SK-N-SH treated with all-trans-retinoic acid at 6 μM for 48 hours (cell line): ENCODE data around the gene PNPLA3.

Source experiments
- ATAC-seq: fragments of 200-7000 bp; cut with Tn5 transposase; 3 replicates; pipeline ENCODE4 v1.9.1; 2020; ENCODE audit warnings: mild to moderate bottlenecking, moderate library complexity
- ARNTL ChIP-seq: fragments of 450-650 bp; formaldehyde crosslinking; IDR thresholded peaks from 2 replicates; pipeline ENCODE4 v1.5.0; 2020; ENCODE audit warnings: low read depth, mild to moderate bottlenecking, moderate library complexity, borderline replicate concordance
- BACH2 ChIP-seq: fragments of 250-450 bp; sonication (Bioruptor Pico); IDR thresholded peaks from 2 replicates; pipeline ENCODE4 v1.9.0; 2021; ENCODE audit warnings: mild to moderate bottlenecking, borderline replicate concordance
- CSDC2 ChIP-seq: fragments of 250-450 bp; sonication (Bioruptor Pico); IDR thresholded peaks from 2 replicates; pipeline ENCODE4 v1.5.0; 2020; ENCODE audit warnings: mild to moderate bottlenecking, moderate library complexity
- ESRRG ChIP-seq: fragments of 250-450 bp; sonication (Bioruptor Pico); IDR thresholded peaks from 2 replicates; pipeline ENCODE4 v1.6.1; 2021; ENCODE audit warnings: mild to moderate bottlenecking
- GLIS3 ChIP-seq: fragments of 250-450 bp; sonication (Bioruptor Pico); IDR thresholded peaks from 2 replicates; pipeline ENCODE4 v1.5.0; 2020; ENCODE audit warnings: mild to moderate bottlenecking, moderate library complexity
- ISL1 ChIP-seq: fragments of 250-450 bp; sonication (Bioruptor Pico); IDR thresholded peaks from 2 replicates; pipeline ENCODE4 v2.1.2; 2022; ENCODE audit warnings: mild to moderate bottlenecking, moderate library complexity
- OSR1 ChIP-seq: fragments of 250-450 bp; sonication (Bioruptor Pico); IDR thresholded peaks from 2 replicates; pipeline ENCODE4 v1.8.0; 2022; ENCODE audit warnings: moderate library complexity, mild to moderate bottlenecking, inconsistent platforms
- PPARA ChIP-seq: fragments of 250-450 bp; sonication (Bioruptor Pico); IDR thresholded peaks from 2 replicates; pipeline ENCODE4 v1.5.0; 2020; ENCODE audit warnings: mild to moderate bottlenecking, borderline replicate concordance
- RARB ChIP-seq: fragments of 250-450 bp; sonication (Bioruptor Pico); IDR thresholded peaks from 2 replicates; pipeline ENCODE4 v1.8.0; 2021; ENCODE audit warnings: mild to moderate bottlenecking, moderate library complexity
- SNAI2 ChIP-seq: fragments of 250-450 bp; sonication (Bioruptor Pico); IDR thresholded peaks from 2 replicates; pipeline ENCODE4 v1.5.0; 2020; ENCODE audit warnings: mild to moderate bottlenecking, moderate library complexity
- TCF4 ChIP-seq: fragments of 250-450 bp; sonication (Bioruptor Pico); IDR thresholded peaks from 2 replicates; pipeline ENCODE4 v1.8.0; 2021; ENCODE audit warnings: mild to moderate bottlenecking, moderate library complexity, borderline replicate concordance
- TOX ChIP-seq: fragments of 250-450 bp; sonication (Bioruptor Pico); IDR thresholded peaks from 2 replicates; pipeline ENCODE4 v1.8.0; 2021; ENCODE audit warnings: mild to moderate bottlenecking, moderate library complexity, borderline replicate concordance
- ZC3H10 ChIP-seq: fragments of 250-450 bp; sonication (Bioruptor Pico); IDR thresholded peaks from 2 replicates; pipeline ENCODE4 v1.5.1; 2021; ENCODE audit warnings: mild to moderate bottlenecking, moderate library complexity
- ZFP3 ChIP-seq: fragments of 250-450 bp; sonication (Bioruptor Pico); IDR thresholded peaks from 2 replicates; pipeline ENCODE4 v1.5.0; 2020; ENCODE audit warnings: mild to moderate bottlenecking, moderate library complexity
- ZFP30 ChIP-seq: fragments of 450-650 bp; formaldehyde crosslinking; IDR thresholded peaks from 2 replicates; pipeline ENCODE4 v1.5.0; 2022; ENCODE audit warnings: mild to moderate bottlenecking, moderate library complexity
- ZNF565 ChIP-seq: fragments of 450-650 bp; formaldehyde crosslinking; conservative IDR thresholded peaks from 2 replicates; pipeline ENCODE4 v1.5.0; 2020; ENCODE audit warnings: low read depth, mild to moderate bottlenecking, moderate library complexity
- ZNF70 ChIP-seq: fragments of 450-650 bp; formaldehyde crosslinking; IDR thresholded peaks from 2 replicates; pipeline ENCODE4 v1.5.0; 2020; ENCODE audit warnings: mild to moderate bottlenecking, moderate library complexity
- ZNF8 ChIP-seq: fragments of 450-650 bp; formaldehyde crosslinking; IDR thresholded peaks from 2 replicates; pipeline ENCODE4 v1.5.0; 2020; ENCODE audit warnings: mild to moderate bottlenecking, moderate library complexity
- TF ChIP-seq, protein P1 (sequence below): fragments of 250-450 bp; sonication (Bioruptor Pico); IDR thresholded peaks from 2 replicates; pipeline ENCODE4 v1.5.1; 2021; ENCODE audit warnings: mild to moderate bottlenecking, moderate library complexity
- TF ChIP-seq, protein P2 (sequence below): fragments of 250-450 bp; sonication (Bioruptor Pico); IDR thresholded peaks from 2 replicates; pipeline ENCODE4 v1.5.0; 2020; ENCODE audit warnings: mild to moderate bottlenecking, moderate library complexity
- TF ChIP-seq, protein P3 (sequence below): fragments of 250-450 bp; sonication (Bioruptor Pico); IDR thresholded peaks from 2 replicates; pipeline ENCODE4 v1.5.1; 2020; ENCODE audit warnings: low read depth, mild to moderate bottlenecking, moderate library complexity
- TF ChIP-seq, protein P4 (sequence below): fragments of 250-450 bp; sonication (Bioruptor Pico); IDR thresholded peaks from 2 replicates; pipeline ENCODE4 v1.8.0; 2020; ENCODE audit warnings: mild to moderate bottlenecking, moderate library complexity, borderline replicate concordance
- TF ChIP-seq, protein P5 (sequence below): fragments of 250-450 bp; sonication (Bioruptor Pico); IDR thresholded peaks from 2 replicates; pipeline ENCODE4 v1.8.0; 2021; ENCODE audit warnings: low read depth, mild to moderate bottlenecking, moderate library complexity, borderline replicate concordance

Gene PNPLA3

DNA sequence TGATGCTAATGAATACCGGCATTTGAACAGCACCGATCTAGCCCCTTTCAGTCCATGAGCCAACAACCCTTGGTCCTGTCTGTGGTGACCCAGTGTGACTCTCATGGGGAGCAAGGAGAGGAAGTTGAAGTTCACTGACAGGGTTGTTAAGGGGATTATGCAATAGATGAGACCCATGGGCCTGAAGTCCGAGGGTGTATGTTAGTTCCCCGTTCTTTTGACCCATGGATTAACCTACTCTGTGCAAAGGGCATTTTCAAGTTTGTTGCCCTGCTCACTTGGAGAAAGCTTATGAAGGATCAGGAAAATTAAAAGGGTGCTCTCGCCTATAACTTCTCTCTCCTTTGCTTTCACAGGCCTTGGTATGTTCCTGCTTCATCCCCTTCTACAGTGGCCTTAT is 4.9 kb downstream of the PNPLA3 start:
- no peak for ATAC-seq
- TF ChIP-seq OSR1 (CRISPR knock-in tag) = no peak
- no peak for TF ChIP-seq ZFP30 (CRISPR knock-in tag)
- no peak for TF ChIP-seq RARB
- no peak for TF ChIP-seq PPARA (CRISPR knock-in tag)
- no peak for TF ChIP-seq ZNF565 (CRISPR knock-in tag)
- no peak for TF ChIP-seq ZNF8 (CRISPR knock-in tag)
- no peak for TF ChIP-seq ZNF70 (CRISPR knock-in tag)
- TF ChIP-seq, protein P1, sequence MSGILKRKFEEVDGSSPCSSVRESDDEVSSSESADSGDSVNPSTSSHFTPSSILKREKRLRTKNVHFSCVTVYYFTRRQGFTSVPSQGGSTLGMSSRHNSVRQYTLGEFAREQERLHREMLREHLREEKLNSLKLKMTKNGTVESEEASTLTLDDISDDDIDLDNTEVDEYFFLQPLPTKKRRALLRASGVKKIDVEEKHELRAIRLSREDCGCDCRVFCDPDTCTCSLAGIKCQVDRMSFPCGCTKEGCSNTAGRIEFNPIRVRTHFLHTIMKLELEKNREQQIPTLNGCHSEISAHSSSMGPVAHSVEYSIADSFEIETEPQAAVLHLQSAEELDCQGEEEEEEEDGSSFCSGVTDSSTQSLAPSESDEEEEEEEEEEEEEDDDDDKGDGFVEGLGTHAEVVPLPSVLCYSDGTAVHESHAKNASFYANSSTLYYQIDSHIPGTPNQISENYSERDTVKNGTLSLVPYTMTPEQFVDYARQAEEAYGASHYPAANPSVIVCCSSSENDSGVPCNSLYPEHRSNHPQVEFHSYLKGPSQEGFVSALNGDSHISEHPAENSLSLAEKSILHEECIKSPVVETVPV (CRISPR knock-in tag) = no peak
- no peak for TF ChIP-seq ARNTL (CRISPR knock-in tag)
- TF ChIP-seq TOX = no peak
- no peak for TF ChIP-seq GLIS3 (CRISPR knock-in tag)
- no peak for TF ChIP-seq TCF4
- no peak for TF ChIP-seq CSDC2
- no peak for TF ChIP-seq ZC3H10
- TF ChIP-seq ZFP3 (CRISPR knock-in tag) = no peak
- no peak for TF ChIP-seq SNAI2 (CRISPR knock-in tag)
- TF ChIP-seq ISL1 (CRISPR knock-in tag) = no peak
- TF ChIP-seq, protein P2, sequence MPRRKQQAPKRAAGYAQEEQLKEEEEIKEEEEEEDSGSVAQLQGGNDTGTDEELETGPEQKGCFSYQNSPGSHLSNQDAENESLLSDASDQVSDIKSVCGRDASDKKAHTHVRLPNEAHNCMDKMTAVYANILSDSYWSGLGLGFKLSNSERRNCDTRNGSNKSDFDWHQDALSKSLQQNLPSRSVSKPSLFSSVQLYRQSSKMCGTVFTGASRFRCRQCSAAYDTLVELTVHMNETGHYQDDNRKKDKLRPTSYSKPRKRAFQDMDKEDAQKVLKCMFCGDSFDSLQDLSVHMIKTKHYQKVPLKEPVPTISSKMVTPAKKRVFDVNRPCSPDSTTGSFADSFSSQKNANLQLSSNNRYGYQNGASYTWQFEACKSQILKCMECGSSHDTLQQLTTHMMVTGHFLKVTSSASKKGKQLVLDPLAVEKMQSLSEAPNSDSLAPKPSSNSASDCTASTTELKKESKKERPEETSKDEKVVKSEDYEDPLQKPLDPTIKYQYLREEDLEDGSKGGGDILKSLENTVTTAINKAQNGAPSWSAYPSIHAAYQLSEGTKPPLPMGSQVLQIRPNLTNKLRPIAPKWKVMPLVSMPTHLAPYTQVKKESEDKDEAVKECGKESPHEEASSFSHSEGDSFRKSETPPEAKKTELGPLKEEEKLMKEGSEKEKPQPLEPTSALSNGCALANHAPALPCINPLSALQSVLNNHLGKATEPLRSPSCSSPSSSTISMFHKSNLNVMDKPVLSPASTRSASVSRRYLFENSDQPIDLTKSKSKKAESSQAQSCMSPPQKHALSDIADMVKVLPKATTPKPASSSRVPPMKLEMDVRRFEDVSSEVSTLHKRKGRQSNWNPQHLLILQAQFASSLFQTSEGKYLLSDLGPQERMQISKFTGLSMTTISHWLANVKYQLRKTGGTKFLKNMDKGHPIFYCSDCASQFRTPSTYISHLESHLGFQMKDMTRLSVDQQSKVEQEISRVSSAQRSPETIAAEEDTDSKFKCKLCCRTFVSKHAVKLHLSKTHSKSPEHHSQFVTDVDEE (CRISPR knock-in tag) = no peak

DNA sequence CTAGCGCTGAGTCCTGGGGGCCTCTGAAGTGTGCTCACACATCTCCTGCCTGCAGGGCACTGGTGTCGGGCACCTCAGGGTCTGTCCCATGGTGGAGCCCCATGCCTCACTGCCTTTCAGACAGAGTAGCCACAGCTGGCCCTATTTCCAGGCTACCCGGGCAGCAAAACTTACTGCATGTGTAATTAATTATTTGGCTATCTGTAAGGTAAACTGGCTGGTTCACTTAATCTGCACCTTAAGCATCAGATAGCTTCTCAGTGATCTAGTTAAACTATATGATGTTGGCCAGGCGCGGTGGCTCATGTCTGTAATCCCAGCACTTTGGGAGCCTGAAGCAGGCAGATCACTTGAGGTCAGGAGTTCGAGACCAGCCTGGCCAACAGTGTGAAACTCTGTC is 5.3 kb downstream of the PNPLA3 start:
- TF ChIP-seq ESRRG (no peak), ZNF8 (CRISPR knock-in tag) (no peak), OSR1 (CRISPR knock-in tag) (no peak), TCF4 (peak; percentile 80; the same call in 1 of the 2 replicates), SNAI2 (CRISPR knock-in tag) (no peak)
- TF ChIP-seq, protein P3, sequence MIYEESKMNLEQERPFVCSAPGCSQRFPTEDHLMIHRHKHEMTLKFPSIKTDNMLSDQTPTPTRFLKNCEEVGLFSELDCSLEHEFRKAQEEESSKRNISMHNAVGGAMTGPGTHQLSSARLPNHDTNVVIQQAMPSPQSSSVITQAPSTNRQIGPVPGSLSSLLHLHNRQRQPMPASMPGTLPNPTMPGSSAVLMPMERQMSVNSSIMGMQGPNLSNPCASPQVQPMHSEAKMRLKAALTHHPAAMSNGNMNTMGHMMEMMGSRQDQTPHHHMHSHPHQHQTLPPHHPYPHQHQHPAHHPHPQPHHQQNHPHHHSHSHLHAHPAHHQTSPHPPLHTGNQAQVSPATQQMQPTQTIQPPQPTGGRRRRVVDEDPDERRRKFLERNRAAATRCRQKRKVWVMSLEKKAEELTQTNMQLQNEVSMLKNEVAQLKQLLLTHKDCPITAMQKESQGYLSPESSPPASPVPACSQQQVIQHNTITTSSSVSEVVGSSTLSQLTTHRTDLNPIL (CRISPR knock-in tag) = no peak
- ATAC-seq = no peak

DNA sequence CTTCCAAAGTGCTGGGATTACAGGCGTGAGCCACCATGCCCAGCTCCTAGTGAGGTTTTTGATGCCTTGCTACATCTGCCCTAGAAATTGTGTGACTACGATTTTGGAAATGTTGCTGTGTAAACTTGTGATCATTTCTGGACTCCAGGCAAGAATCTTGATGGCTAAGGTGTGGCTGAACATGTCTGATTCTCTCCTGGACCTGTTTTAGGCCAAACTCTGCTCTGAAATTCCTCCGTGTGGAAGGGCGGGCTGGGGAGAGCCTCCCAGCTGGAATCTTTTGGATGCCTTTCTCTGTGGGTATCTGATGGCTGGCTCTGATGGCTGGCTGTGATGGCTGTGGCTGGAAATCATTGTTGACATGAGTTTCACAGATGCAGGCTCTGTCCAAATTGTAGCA is 8.2 kb downstream of the PNPLA3 start:
- TF ChIP-seq, protein P3 (CRISPR knock-in tag) = no peak
- TF ChIP-seq, protein P4, sequence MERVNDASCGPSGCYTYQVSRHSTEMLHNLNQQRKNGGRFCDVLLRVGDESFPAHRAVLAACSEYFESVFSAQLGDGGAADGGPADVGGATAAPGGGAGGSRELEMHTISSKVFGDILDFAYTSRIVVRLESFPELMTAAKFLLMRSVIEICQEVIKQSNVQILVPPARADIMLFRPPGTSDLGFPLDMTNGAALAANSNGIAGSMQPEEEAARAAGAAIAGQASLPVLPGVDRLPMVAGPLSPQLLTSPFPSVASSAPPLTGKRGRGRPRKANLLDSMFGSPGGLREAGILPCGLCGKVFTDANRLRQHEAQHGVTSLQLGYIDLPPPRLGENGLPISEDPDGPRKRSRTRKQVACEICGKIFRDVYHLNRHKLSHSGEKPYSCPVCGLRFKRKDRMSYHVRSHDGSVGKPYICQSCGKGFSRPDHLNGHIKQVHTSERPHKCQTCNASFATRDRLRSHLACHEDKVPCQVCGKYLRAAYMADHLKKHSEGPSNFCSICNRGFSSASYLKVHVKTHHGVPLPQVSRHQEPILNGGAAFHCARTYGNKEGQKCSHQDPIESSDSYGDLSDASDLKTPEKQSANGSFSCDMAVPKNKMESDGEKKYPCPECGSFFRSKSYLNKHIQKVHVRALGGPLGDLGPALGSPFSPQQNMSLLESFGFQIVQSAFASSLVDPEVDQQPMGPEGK (CRISPR knock-in tag) = no peak
- TF ChIP-seq TCF4 (no peak), ISL1 (CRISPR knock-in tag) (no peak), BACH2 (CRISPR knock-in tag) (no peak), TOX (no peak), ZNF8 (CRISPR knock-in tag) (no peak), ARNTL (CRISPR knock-in tag) (no peak), ESRRG (no peak), PPARA (CRISPR knock-in tag) (no peak), ZNF565 (CRISPR knock-in tag) (no peak), GLIS3 (CRISPR knock-in tag) (no peak), ZNF70 (CRISPR knock-in tag) (no peak), SNAI2 (CRISPR knock-in tag) (no peak)
- TF ChIP-seq, protein P5, sequence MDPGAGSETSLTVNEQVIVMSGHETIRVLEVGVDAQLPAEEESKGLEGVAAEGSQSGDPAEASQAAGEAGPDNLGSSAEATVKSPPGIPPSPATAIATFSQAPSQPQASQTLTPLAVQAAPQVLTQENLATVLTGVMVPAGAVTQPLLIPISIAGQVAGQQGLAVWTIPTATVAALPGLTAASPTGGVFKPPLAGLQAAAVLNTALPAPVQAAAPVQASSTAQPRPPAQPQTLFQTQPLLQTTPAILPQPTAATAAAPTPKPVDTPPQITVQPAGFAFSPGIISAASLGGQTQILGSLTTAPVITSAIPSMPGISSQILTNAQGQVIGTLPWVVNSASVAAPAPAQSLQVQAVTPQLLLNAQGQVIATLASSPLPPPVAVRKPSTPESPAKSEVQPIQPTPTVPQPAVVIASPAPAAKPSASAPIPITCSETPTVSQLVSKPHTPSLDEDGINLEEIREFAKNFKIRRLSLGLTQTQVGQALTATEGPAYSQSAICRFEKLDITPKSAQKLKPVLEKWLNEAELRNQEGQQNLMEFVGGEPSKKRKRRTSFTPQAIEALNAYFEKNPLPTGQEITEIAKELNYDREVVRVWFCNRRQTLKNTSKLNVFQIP = no peak
- TF ChIP-seq, protein P2 (CRISPR knock-in tag) = no peak
- peak; percentile 35; the same call in 2 of the 3 replicates for ATAC-seq
